Limb (tissue), 2 donors: ENCODE data around the gene IMMP2L.
"Not testable (repeated sequence)": the region's sequence is repeated elsewhere in the genome, so short reads cannot be mapped to it uniquely, and the experiment has no call there.

Source experiments
- DNase-seq, 2 donors: peaks; one replicate each; pipeline ENCODE4 v3.0.0-alpha.2; 2016; ENCODE audit errors: extremely low spot score in 2 of 2

The IMMP2L gene

GRCh38 chr7:111264981-111265380 lies 297.3 kb downstream of the IMMP2L start:
- no peak for DNase-seq

- no peak for DNase-seq
Observed at GRCh38 chr7:111264111-111264868, 298.0 kb downstream of the IMMP2L start.

- DNase-seq, result no peak
Observed at GRCh38 chr7:111262293-111263116, 299.8 kb downstream of the IMMP2L start.

- DNase-seq, result no peak
Observed at GRCh38 chr7:111261496-111261895, 300.8 kb downstream of the IMMP2L start.

- DNase-seq, result no peak
Observed at GRCh38 chr7:111259991-111260390, 302.3 kb downstream of the IMMP2L start.

- no peak for DNase-seq
Observed at GRCh38 chr7:111256391-111256790, 305.9 kb downstream of the IMMP2L start.

- no peak for DNase-seq
Observed at GRCh38 chr7:111255576-111255975, 306.7 kb downstream of the IMMP2L start.

GRCh38 chr7:111251365-111251764 lies 310.9 kb downstream of the IMMP2L start:
- not testable (repeated sequence) for DNase-seq

- DNase-seq, result not testable (repeated sequence)
Observed at GRCh38 chr7:111249807-111250206, 312.5 kb downstream of the IMMP2L start.

- no peak for DNase-seq
Observed at GRCh38 chr7:111242141-111242755, 320.0 kb downstream of the IMMP2L start.

GRCh38 chr7:111240371-111240770 lies 321.9 kb downstream of the IMMP2L start:
- DNase-seq, result no peak

- no peak for DNase-seq
Observed at GRCh38 chr7:111239437-111239836, 322.9 kb downstream of the IMMP2L start.

GRCh38 chr7:111238886-111239285 lies 323.4 kb downstream of the IMMP2L start:
- no peak for DNase-seq

- no peak for DNase-seq
Observed at GRCh38 chr7:111235709-111236108, 326.6 kb downstream of the IMMP2L start.

GRCh38 chr7:111232249-111233084 lies 329.8 kb downstream of the IMMP2L start:
- no peak for DNase-seq

- DNase-seq, result no peak
Observed at GRCh38 chr7:111229916-111230315, 332.4 kb downstream of the IMMP2L start.

GRCh38 chr7:111229181-111229740 lies 333.0 kb downstream of the IMMP2L start:
- DNase-seq, result no peak

GRCh38 chr7:111228437-111228836 lies 333.9 kb downstream of the IMMP2L start:
- no peak for DNase-seq

GRCh38 chr7:111226800-111227199 lies 335.5 kb downstream of the IMMP2L start:
- no peak for DNase-seq

GRCh38 chr7:111224354-111225231 lies 337.7 kb downstream of the IMMP2L start:
- DNase-seq, result no peak
